Renal pelvis (tissue), 4 donors: ENCODE data around the gene SCCPDH. TPM values are rescaled to one million over a fixed set of nuclear protein-coding genes. Genes with fewer than 3 reads are reported as not detected.

Experiments
- DNase-seq: peaks from one replicate; pipeline ENCODE4 v3.0.0-alpha.2; 2013
- polyA plus RNA-seq, 3 donors: library from polyadenylated mRNA; unstranded; fragments of 120-200 nt; gene quantifications; one replicate each; pipeline ENCODE4 v1.2.1, GENCODE V29; 2013; ENCODE audit not compliant: insufficient read length in 3 of 3

SCCPDH gene
- polyA plus RNA-seq, 3 donors = 55.1 to 56.5 (median 56.0) TPM

GRCh38 chr1:246782120-246782900 is 58.1 kb downstream of the SCCPDH start:
- peak; percentile 60 for DNase-seq

GRCh38 chr1:246784621-246785493 is 60.6 kb downstream of the SCCPDH start:
- DNase-seq = no peak

- no peak for DNase-seq
Measured at GRCh38 chr1:246785494-246786111, 61.4 kb downstream of the SCCPDH start.

- no peak for DNase-seq
Measured at GRCh38 chr1:246786606-246787238, 62.5 kb downstream of the SCCPDH start.

- DNase-seq = no peak
Measured at GRCh38 chr1:246787781-246788513, 63.7 kb downstream of the SCCPDH start.

GRCh38 chr1:246788895-246789338 is 64.7 kb downstream of the SCCPDH start:
- DNase-seq = peak; percentile 45

GRCh38 chr1:246789454-246790339 is 65.5 kb downstream of the SCCPDH start:
- no peak for DNase-seq

- DNase-seq = no peak
Measured at GRCh38 chr1:246790364-246790763, 66.2 kb downstream of the SCCPDH start.

- DNase-seq = no peak
Measured at GRCh38 chr1:246790833-246791232, 66.6 kb downstream of the SCCPDH start.

- no peak for DNase-seq
Measured at GRCh38 chr1:246791303-246791918, 67.2 kb downstream of the SCCPDH start.

GRCh38 chr1:246792603-246793002 is 68.4 kb downstream of the SCCPDH start:
- DNase-seq = no peak

GRCh38 chr1:246793356-246793896 is 69.2 kb downstream of the SCCPDH start:
- no peak for DNase-seq

GRCh38 chr1:246794048-246794827 is 70.0 kb downstream of the SCCPDH start:
- DNase-seq = no peak

GRCh38 chr1:246794828-246795671 is 70.8 kb downstream of the SCCPDH start:
- no peak for DNase-seq

- DNase-seq = no peak
Measured at GRCh38 chr1:246795906-246796694, 71.9 kb downstream of the SCCPDH start.

- no peak for DNase-seq
Measured at GRCh38 chr1:246797157-246797556, 72.9 kb downstream of the SCCPDH start.

GRCh38 chr1:246797597-246797996 is 73.4 kb downstream of the SCCPDH start:
- DNase-seq = no peak
